Stimulated activated naive B cell treated with anti-CD40 and anti-IgM and Interleukin-4, amounts not matched to agents 10 μg/mL and 1 μg/mL and 100 μg/mL, for 72 hours (primary cell): ENCODE results near the gene SCAPER.
"Not testable (repeated sequence)": the region's sequence is repeated elsewhere in the genome, so short reads cannot be mapped to it uniquely, and the experiment has no call there.

Source experiments
- ATAC-seq, 2 donors: fragments of 150-1000 bp; cut with Tn5 transposase; replicated peaks; 2 replicates each; pipeline ENCODE4 v1.10.0; 2021; ENCODE audit warnings: moderate library complexity in 1 of 2
- DNase-seq: peaks from one replicate; pipeline ENCODE4 v3.0.0; 2021
- H3K27ac Mint-ChIP-seq: one replicate; pipeline ENCODE4 v1.8.0; 2022; ENCODE audit warnings: mild to moderate bottlenecking, mixed read lengths
- H3K27me3 Mint-ChIP-seq, 2 donors: one replicate each; pipeline ENCODE4 v1.8.0; 2022; ENCODE audit warnings: mixed read lengths in 2 of 2
- H3K36me3 Mint-ChIP-seq, 2 donors: one replicate each; pipeline ENCODE4 v1.8.0; 2022; ENCODE audit warnings: mixed read lengths in 2 of 2, mild to moderate bottlenecking in 1 of 2
- H3K4me1 Mint-ChIP-seq, 2 donors: one replicate each; pipeline ENCODE4 v1.8.0; 2022; ENCODE audit warnings: mixed read lengths in 2 of 2, mild to moderate bottlenecking in 1 of 2
- H3K4me3 Mint-ChIP-seq, 2 donors: one replicate each; pipeline ENCODE4 v1.8.0; 2022; ENCODE audit warnings: mild to moderate bottlenecking in 2 of 2, mixed read lengths in 2 of 2, moderate library complexity in 1 of 2
- H3K9me3 Mint-ChIP-seq, 2 donors: one replicate each; pipeline ENCODE4 v1.8.0; 2022; ENCODE audit warnings: mixed read lengths in 2 of 2, mild to moderate bottlenecking in 1 of 2

The SCAPER gene

GRCh38 chr15:76898102-76898501 is 7.0 kb downstream of the SCAPER start:
- H3K4me3 Mint-ChIP-seq, result no peak overlapping the region
- H3K27ac Mint-ChIP-seq, result no peak overlapping the region
- ATAC-seq, result no peak
- no peaks in the 10 kb centered on the region for H3K27me3 Mint-ChIP-seq
- peaks cover 14 to 21% of the 10 kb centered on the region in 2 donors for H3K4me1 Mint-ChIP-seq
- H3K9me3 Mint-ChIP-seq, result peaks cover 0 to 1% of the 10 kb centered on the region in 2 donors
- peaks cover 16 to 29% of the 10 kb centered on the region in 2 donors for H3K36me3 Mint-ChIP-seq
- DNase-seq, result no peak

- Mint-ChIP-seq H3K9me3 (peaks cover 0 to 5% of the 10 kb centered on the region in 2 donors), H3K27me3 (no peaks in the 10 kb centered on the region), H3K27ac (no peak overlapping the region), H3K4me1 (peaks cover 23 to 32% of the 10 kb centered on the region in 2 donors), H3K4me3 (no peak overlapping the region), H3K36me3 (peaks cover 21 to 50% of the 10 kb centered on the region in 2 donors)
- no peak for DNase-seq
- ATAC-seq, result no peak
Observed at GRCh38 chr15:76894174-76894573, 11.0 kb downstream of the SCAPER start.

GRCh38 chr15:76892836-76893235 is 12.3 kb downstream of the SCAPER start:
- not testable (repeated sequence) for DNase-seq, H3K27ac Mint-ChIP-seq, H3K4me3 Mint-ChIP-seq, H3K9me3 Mint-ChIP-seq, H3K27me3 Mint-ChIP-seq, ATAC-seq
- H3K4me1 Mint-ChIP-seq, result peaks cover 26 to 45% of the 10 kb centered on the region in 2 donors
- peaks cover 25 to 48% of the 10 kb centered on the region in 2 donors for H3K36me3 Mint-ChIP-seq

GRCh38 chr15:76887280-76888141 is 17.6 kb downstream of the SCAPER start:
- ATAC-seq, H3K4me3 Mint-ChIP-seq, H3K27ac Mint-ChIP-seq, H3K9me3 Mint-ChIP-seq, DNase-seq, H3K27me3 Mint-ChIP-seq: not testable (repeated sequence)
- peaks cover 18 to 47% of the 10 kb centered on the region in 2 donors for H3K36me3 Mint-ChIP-seq
- H3K4me1 Mint-ChIP-seq, result peaks cover 14 to 29% of the 10 kb centered on the region in 2 donors

GRCh38 chr15:76885212-76885611 is 19.9 kb downstream of the SCAPER start:
- no peak overlapping the region for H3K4me3 Mint-ChIP-seq
- H3K27me3 Mint-ChIP-seq, result no peaks in the 10 kb centered on the region
- peaks cover 0 to 6% of the 10 kb centered on the region in 2 donors for H3K9me3 Mint-ChIP-seq
- H3K36me3 Mint-ChIP-seq, result peaks cover 19 to 38% of the 10 kb centered on the region in 2 donors
- ATAC-seq, result no peak
- H3K4me1 Mint-ChIP-seq, result peaks cover 13 to 26% of the 10 kb centered on the region in 2 donors
- DNase-seq, result no peak
- no peak overlapping the region for H3K27ac Mint-ChIP-seq

GRCh38 chr15:76875911-76876310 is 29.2 kb downstream of the SCAPER start:
- peaks cover 10 to 26% of the 10 kb centered on the region in 2 donors for H3K4me1 Mint-ChIP-seq
- no peak overlapping the region for H3K27ac Mint-ChIP-seq
- ATAC-seq (no peak), DNase-seq (no peak)
- peaks cover 4 to 6% of the 10 kb centered on the region in 2 donors for H3K9me3 Mint-ChIP-seq
- no peaks in the 10 kb centered on the region for H3K27me3 Mint-ChIP-seq
- H3K4me3 Mint-ChIP-seq, result no peak overlapping the region
- H3K36me3 Mint-ChIP-seq, result peaks cover 19 to 35% of the 10 kb centered on the region in 2 donors

- H3K4me3 Mint-ChIP-seq, H3K27ac Mint-ChIP-seq, H3K9me3 Mint-ChIP-seq, DNase-seq, H3K27me3 Mint-ChIP-seq, ATAC-seq: not testable (repeated sequence)
- peaks cover 11 to 31% of the 10 kb centered on the region in 2 donors for H3K4me1 Mint-ChIP-seq
- H3K36me3 Mint-ChIP-seq, result peaks cover 17 to 32% of the 10 kb centered on the region in 2 donors
Observed at GRCh38 chr15:76873066-76873465, 32.1 kb downstream of the SCAPER start.

- ATAC-seq, result peak; percentile 39 to 61
- Mint-ChIP-seq H3K36me3 (peaks cover 15 to 26% of the 10 kb centered on the region in 2 donors), H3K9me3 (peaks cover 4 to 6% of the 10 kb centered on the region in 2 donors), H3K27me3 (no peaks in the 10 kb centered on the region), H3K4me3 (peak overlapping the region; percentile 19 to 20), H3K4me1 (peaks cover 12 to 40% of the 10 kb centered on the region in 2 donors), H3K27ac (peak overlapping the region; percentile 11)
- no peak for DNase-seq
Observed at GRCh38 chr15:76871930-76872329, 33.2 kb downstream of the SCAPER start.

GRCh38 chr15:76868740-76869139 is 36.4 kb downstream of the SCAPER start:
- H3K4me1 Mint-ChIP-seq, result peaks cover 16 to 57% of the 10 kb centered on the region in 2 donors
- H3K36me3 Mint-ChIP-seq, result peaks cover 10 to 15% of the 10 kb centered on the region in 2 donors
- H3K27ac Mint-ChIP-seq, result no peak overlapping the region
- no peak overlapping the region for H3K4me3 Mint-ChIP-seq
- DNase-seq, result no peak
- H3K9me3 Mint-ChIP-seq, result peaks cover 4 to 6% of the 10 kb centered on the region in 2 donors
- H3K27me3 Mint-ChIP-seq, result no peaks in the 10 kb centered on the region
- no peak for ATAC-seq

GRCh38 chr15:76866716-76867321 is 38.3 kb downstream of the SCAPER start:
- H3K4me3 Mint-ChIP-seq, result no peak overlapping the region
- H3K27ac Mint-ChIP-seq, result no peak overlapping the region
- DNase-seq (no peak), ATAC-seq (no peak)
- peaks cover 5 to 7% of the 10 kb centered on the region in 2 donors for H3K36me3 Mint-ChIP-seq
- H3K9me3 Mint-ChIP-seq, result peaks cover under 1% of the 10 kb centered on the region in 2 donors
- peaks cover 17 to 56% of the 10 kb centered on the region in 2 donors for H3K4me1 Mint-ChIP-seq
- no peaks in the 10 kb centered on the region for H3K27me3 Mint-ChIP-seq

GRCh38 chr15:76866008-76866407 is 39.1 kb downstream of the SCAPER start:
- Mint-ChIP-seq H3K4me3 (no peak overlapping the region), H3K27me3 (no peaks in the 10 kb centered on the region), H3K9me3 (peaks cover 0 to 2% of the 10 kb centered on the region in 2 donors), H3K27ac (no peak overlapping the region), H3K4me1 (peaks cover 19 to 56% of the 10 kb centered on the region in 2 donors), H3K36me3 (peaks cover 8 to 9% of the 10 kb centered on the region in 2 donors)
- ATAC-seq (no peak), DNase-seq (no peak)

- H3K36me3 Mint-ChIP-seq, result peaks cover 7 to 8% of the 10 kb centered on the region in 2 donors
- H3K4me3 Mint-ChIP-seq, result no peak overlapping the region
- H3K9me3 Mint-ChIP-seq, result peaks cover 0 to 2% of the 10 kb centered on the region in 2 donors
- H3K4me1 Mint-ChIP-seq, result peaks cover 19 to 56% of the 10 kb centered on the region in 2 donors
- H3K27me3 Mint-ChIP-seq, result no peaks in the 10 kb centered on the region
- DNase-seq (no peak), ATAC-seq (peak in 1 of 2 donors; percentile 42)
- H3K27ac Mint-ChIP-seq, result no peak overlapping the region
Observed at GRCh38 chr15:76865548-76865991, 39.6 kb downstream of the SCAPER start.

GRCh38 chr15:76864586-76864985 is 40.6 kb downstream of the SCAPER start:
- Mint-ChIP-seq H3K4me1 (peaks cover 19 to 55% of the 10 kb centered on the region in 2 donors), H3K36me3 (peaks cover 5% of the 10 kb centered on the region in 2 donors), H3K9me3 (peaks cover 0 to 2% of the 10 kb centered on the region in 2 donors), H3K27ac (no peak overlapping the region), H3K4me3 (no peak overlapping the region), H3K27me3 (no peaks in the 10 kb centered on the region)
- no peak for ATAC-seq
- DNase-seq, result no peak

- Mint-ChIP-seq H3K27ac (no peak overlapping the region), H3K36me3 (peaks cover 5% of the 10 kb centered on the region in 2 donors), H3K9me3 (peaks cover 0 to 2% of the 10 kb centered on the region in 2 donors), H3K27me3 (no peaks in the 10 kb centered on the region), H3K4me3 (no peak overlapping the region), H3K4me1 (peaks cover 16 to 46% of the 10 kb centered on the region in 2 donors)
- DNase-seq, result no peak
- no peak for ATAC-seq
Observed at GRCh38 chr15:76863693-76864092, 41.4 kb downstream of the SCAPER start.
